ENCODE results near the gene AKR1E2. TPM values are rescaled to one million over a fixed set of nuclear protein-coding genes. Genes with fewer than 3 reads are reported as not detected.
A peak's percentile ranks its signal among the peaks of the same experiment; 100 is the strongest.

The AKR1E2 gene
- total and polyA plus RNA-seq, 2 donors (not counting 3 experiments of a cell fraction or from before 2014, with no cell fraction given) = 4.0 to 8.2 TPM

DNA sequence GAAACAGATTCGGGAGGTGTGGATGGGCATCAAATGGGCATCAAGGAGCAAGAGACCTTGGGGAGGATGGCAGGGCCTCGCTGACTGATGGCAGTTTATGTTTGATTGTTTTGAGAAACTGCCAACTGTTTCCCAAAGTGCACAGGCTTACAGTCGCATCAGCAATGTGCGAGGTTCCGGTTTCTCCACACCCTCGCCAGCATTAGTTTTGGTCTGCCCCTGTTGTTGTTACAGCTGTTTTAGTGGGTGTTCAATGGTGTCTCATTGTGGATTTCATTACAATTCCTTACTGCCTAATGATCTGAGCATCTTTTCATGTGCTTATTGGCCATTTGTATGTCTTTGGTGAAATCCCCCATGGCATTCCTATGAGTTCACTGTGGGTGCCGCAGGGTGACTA is 24.4 kb downstream of the AKR1E2 start:
- CTCF ChIA-PET = interaction anchor here (0.7 to 6.1 kb wide), 55 partner anchors 10 to 1657 kb away, joined by 3 to 136 read pairs (median 6); partner anchors contain the start of genes AKR1C3, AKR1E2 and TUBAL3
- no peaks in the 10 kb centered on the region for H3K27me3 ChIP-seq (ENCODE audit: control insufficient read depth in 2 of 2, insufficient read depth in 2 of 2, low read length in 2 of 2)
- no peak for TF ChIP-seq EZH2 (IDR thresholded peaks at IDR 0.05; ENCODE audit: borderline replicate concordance, low read depth, low read length, severe bottlenecking)
- H3K27ac ChIP-seq (ENCODE audit: insufficient read depth, low read depth, low read length) = no peak overlapping the region
- POLR2A ChIA-PET = interaction anchor here (0.9 kb wide), 1 partner anchor 135 kb away, joined by 3 read pairs; no protein-coding TSS in a partner anchor
- H3K4me1 ChIP-seq (ENCODE audit: control insufficient read depth, extremely low read depth, insufficient read depth, low read length) = peaks cover 22% of the 10 kb centered on the region
- no peak for FAIRE-seq
- BruUV-seq (replicated peaks) = no TSS peak
- no peaks in the 10 kb centered on the region for H3K79me2 ChIP-seq (ENCODE audit: control insufficient read depth, insufficient read depth, low read length)
- no peak for DNase-seq (ENCODE audit: low read depth, low spot score)
- no peak overlapping the region for H3K4me2 ChIP-seq (ENCODE audit: insufficient read depth, low read length)
- no peaks in the 10 kb centered on the region for H4K20me1 ChIP-seq (replicated peaks; ENCODE audit: control insufficient read depth, extremely low read depth, insufficient read depth, low read length)
- H2AFZ ChIP-seq (ENCODE audit: low read depth, low read length) = peak overlapping the region; percentile 69
- no peaks in the 10 kb centered on the region for H3K36me3 ChIP-seq (ENCODE audit: control insufficient read depth in 2 of 2, extremely low read depth in 1 of 2, insufficient read depth in 2 of 2, low read length in 2 of 2)
- intact Hi-C loops (cut with micrococcal nuclease) = no loop called here
- no peaks in the 10 kb centered on the region for H3K9me1 ChIP-seq (replicated peaks; ENCODE audit: control insufficient read depth, extremely low read depth, insufficient read depth, low read length)
- H3K9me3 ChIP-seq (replicated peaks; ENCODE audit: control insufficient read depth, insufficient read depth, low read length) = no peaks in the 10 kb centered on the region
- peak overlapping the region; percentile 11 for H3K9ac ChIP-seq (replicated peaks; ENCODE audit: extremely low read depth, insufficient read depth, low read length)
- dilution Hi-C loops (cut with MboI; ENCODE audit: extremely low pct_ligation_motif_present, low sequenced_read_pairs) = no loop called here
- no peak overlapping the region for H3K4me3 ChIP-seq (replicated peaks in 1 of 3; ENCODE audit: insufficient read depth in 1 of 3, low read depth in 1 of 3, low read length in 3 of 3)

DNA sequence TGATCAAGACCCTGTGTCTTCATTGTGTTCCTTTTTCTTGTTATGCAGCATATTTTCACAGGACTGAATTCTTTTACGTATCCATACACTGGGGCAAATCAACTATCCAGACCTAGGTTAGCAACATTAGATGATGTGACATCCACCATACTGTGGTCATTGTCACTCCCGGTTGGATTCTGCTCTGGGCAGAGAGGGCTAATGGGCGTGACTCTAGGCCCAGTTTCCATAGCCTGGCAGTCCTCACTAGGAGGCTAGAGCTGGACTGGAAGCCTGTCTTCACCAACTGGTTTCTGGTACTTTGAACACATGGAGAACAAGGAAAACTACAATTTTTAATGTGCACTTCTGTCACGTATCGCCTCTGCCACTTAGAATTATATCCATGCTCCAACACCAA is 25.2 kb downstream of the AKR1E2 start:
- TF ChIP-seq, protein P1, sequence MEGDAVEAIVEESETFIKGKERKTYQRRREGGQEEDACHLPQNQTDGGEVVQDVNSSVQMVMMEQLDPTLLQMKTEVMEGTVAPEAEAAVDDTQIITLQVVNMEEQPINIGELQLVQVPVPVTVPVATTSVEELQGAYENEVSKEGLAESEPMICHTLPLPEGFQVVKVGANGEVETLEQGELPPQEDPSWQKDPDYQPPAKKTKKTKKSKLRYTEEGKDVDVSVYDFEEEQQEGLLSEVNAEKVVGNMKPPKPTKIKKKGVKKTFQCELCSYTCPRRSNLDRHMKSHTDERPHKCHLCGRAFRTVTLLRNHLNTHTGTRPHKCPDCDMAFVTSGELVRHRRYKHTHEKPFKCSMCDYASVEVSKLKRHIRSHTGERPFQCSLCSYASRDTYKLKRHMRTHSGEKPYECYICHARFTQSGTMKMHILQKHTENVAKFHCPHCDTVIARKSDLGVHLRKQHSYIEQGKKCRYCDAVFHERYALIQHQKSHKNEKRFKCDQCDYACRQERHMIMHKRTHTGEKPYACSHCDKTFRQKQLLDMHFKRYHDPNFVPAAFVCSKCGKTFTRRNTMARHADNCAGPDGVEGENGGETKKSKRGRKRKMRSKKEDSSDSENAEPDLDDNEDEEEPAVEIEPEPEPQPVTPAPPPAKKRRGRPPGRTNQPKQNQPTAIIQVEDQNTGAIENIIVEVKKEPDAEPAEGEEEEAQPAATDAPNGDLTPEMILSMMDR (IDR thresholded peaks at IDR 0.05; ENCODE audit: extremely low read depth in 1 of 2, insufficient read depth in 1 of 2, low read depth in 1 of 2, low read length in 2 of 2) = no peak
- TF ChIP-seq MYC (IDR thresholded peaks at IDR 0.05; ENCODE audit: low read depth, low read length) (no peak), EZH2 (IDR thresholded peaks at IDR 0.05; ENCODE audit: borderline replicate concordance, low read depth, low read length, severe bottlenecking) (no peak)
- H3K79me2 ChIP-seq (ENCODE audit: control insufficient read depth, insufficient read depth, low read length) = no peaks in the 10 kb centered on the region
- H3K9ac ChIP-seq (replicated peaks; ENCODE audit: extremely low read depth, insufficient read depth, low read length) = no peak overlapping the region
- no peak for FAIRE-seq
- intact Hi-C loops (cut with micrococcal nuclease) = no loop called here
- DNase-seq (ENCODE audit: low read depth, low spot score) = no peak
- ChIA-PET POLR2A (no interaction called here), CTCF (interaction anchor here (1.2 to 6.1 kb wide), 7 partner anchors 132 to 772 kb away, joined by 3 to 136 read pairs (median 15); no protein-coding TSS in a partner anchor)
- BruUV-seq (replicated peaks) = no TSS peak
- no peaks in the 10 kb centered on the region for H3K9me1 ChIP-seq (replicated peaks; ENCODE audit: control insufficient read depth, extremely low read depth, insufficient read depth, low read length)
- H3K27ac ChIP-seq (ENCODE audit: insufficient read depth, low read depth, low read length) = no peak overlapping the region
- H3K4me3 ChIP-seq (replicated peaks in 1 of 3; ENCODE audit: insufficient read depth in 1 of 3, low read depth in 1 of 3, low read length in 3 of 3) = no peak overlapping the region
- H2AFZ ChIP-seq (ENCODE audit: low read depth, low read length) = no peak overlapping the region
- no peak overlapping the region for H3K4me2 ChIP-seq (ENCODE audit: insufficient read depth, low read length)
- H3K36me3 ChIP-seq (ENCODE audit: control insufficient read depth in 2 of 2, extremely low read depth in 1 of 2, insufficient read depth in 2 of 2, low read length in 2 of 2) = no peaks in the 10 kb centered on the region
- H3K27me3 ChIP-seq (ENCODE audit: control insufficient read depth in 2 of 2, insufficient read depth in 2 of 2, low read length in 2 of 2) = no peaks in the 10 kb centered on the region
- dilution Hi-C loops (cut with MboI; ENCODE audit: extremely low pct_ligation_motif_present, low sequenced_read_pairs) = no loop called here
- H4K20me1 ChIP-seq (replicated peaks; ENCODE audit: control insufficient read depth, extremely low read depth, insufficient read depth, low read length) = no peaks in the 10 kb centered on the region
- no peaks in the 10 kb centered on the region for H3K9me3 ChIP-seq (replicated peaks; ENCODE audit: control insufficient read depth, insufficient read depth, low read length)
- peaks cover 22% of the 10 kb centered on the region for H3K4me1 ChIP-seq (ENCODE audit: control insufficient read depth, extremely low read depth, insufficient read depth, low read length)
